ENCODE results near the gene SNAPC5.
"Not testable (repeated sequence)": the region's sequence is repeated elsewhere in the genome, so short reads cannot be mapped to it uniquely, and the experiment has no call there.

DNA sequence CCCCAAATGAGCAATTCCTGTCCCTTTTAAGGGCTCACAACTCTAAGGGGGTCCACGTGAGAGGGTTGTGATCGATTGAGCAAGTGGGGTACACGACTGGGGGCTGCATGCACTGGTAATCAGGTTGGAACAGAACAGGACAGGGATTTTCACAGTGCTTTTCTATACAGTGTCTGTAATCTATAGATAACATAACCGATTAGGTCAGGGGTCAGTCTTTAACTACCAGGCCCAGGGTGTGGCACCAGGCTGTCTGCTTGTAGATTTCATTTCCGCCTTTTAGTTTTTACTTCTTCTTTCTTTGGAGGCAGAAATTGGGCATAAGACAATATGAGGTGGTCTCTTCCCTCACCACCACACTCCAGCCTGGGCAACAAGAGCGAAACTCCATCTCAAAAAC, 32.3 kb downstream of the SNAPC5 start:
- not testable (repeated sequence) for TF ChIP-seq EZH2 (IDR thresholded peaks at IDR 0.05; ENCODE audit: low read length, unreplicated experiment); EZH2phosphoT487 (IDR thresholded peaks at IDR 0.05; ENCODE audit: borderline replicate concordance, low read length)
- TF ChIP-seq, protein P1, sequence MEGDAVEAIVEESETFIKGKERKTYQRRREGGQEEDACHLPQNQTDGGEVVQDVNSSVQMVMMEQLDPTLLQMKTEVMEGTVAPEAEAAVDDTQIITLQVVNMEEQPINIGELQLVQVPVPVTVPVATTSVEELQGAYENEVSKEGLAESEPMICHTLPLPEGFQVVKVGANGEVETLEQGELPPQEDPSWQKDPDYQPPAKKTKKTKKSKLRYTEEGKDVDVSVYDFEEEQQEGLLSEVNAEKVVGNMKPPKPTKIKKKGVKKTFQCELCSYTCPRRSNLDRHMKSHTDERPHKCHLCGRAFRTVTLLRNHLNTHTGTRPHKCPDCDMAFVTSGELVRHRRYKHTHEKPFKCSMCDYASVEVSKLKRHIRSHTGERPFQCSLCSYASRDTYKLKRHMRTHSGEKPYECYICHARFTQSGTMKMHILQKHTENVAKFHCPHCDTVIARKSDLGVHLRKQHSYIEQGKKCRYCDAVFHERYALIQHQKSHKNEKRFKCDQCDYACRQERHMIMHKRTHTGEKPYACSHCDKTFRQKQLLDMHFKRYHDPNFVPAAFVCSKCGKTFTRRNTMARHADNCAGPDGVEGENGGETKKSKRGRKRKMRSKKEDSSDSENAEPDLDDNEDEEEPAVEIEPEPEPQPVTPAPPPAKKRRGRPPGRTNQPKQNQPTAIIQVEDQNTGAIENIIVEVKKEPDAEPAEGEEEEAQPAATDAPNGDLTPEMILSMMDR (conservative IDR thresholded peaks at IDR 0.05; ENCODE audit: low read depth, low read length), result not testable (repeated sequence)

All from PC-3 (cell line).